NCI-H2227 treated with DMSO at 0.1 percent for 48 hours (cell line): Measurements from ENCODE around the gene LRRC4.

Source experiments
- DNase-seq: peaks from one replicate; lab custom pipeline; 2025; lab: John Stamatoyannopoulos, UW

The LRRC4 gene

GRCh38 chr7:128005117-128005516 lies 26.1 kb downstream of the LRRC4 start:
- no peak for DNase-seq

- DNase-seq: no peak
Measured at GRCh38 chr7:128004623-128005022, 26.6 kb downstream of the LRRC4 start.

- no peak for DNase-seq
Measured at GRCh38 chr7:128003787-128004186, 27.4 kb downstream of the LRRC4 start.

- DNase-seq: no peak
Measured at GRCh38 chr7:128003167-128003566, 28.1 kb downstream of the LRRC4 start.

GRCh38 chr7:128000854-128001265 lies 30.4 kb downstream of the LRRC4 start:
- DNase-seq: no peak

- no peak for DNase-seq
Measured at GRCh38 chr7:128000048-128000447, 31.2 kb downstream of the LRRC4 start.

GRCh38 chr7:127998671-127999070 lies 32.6 kb downstream of the LRRC4 start:
- DNase-seq: no peak

- DNase-seq: no peak
Measured at GRCh38 chr7:127997226-127997922, 33.9 kb downstream of the LRRC4 start.

- no peak for DNase-seq
Measured at GRCh38 chr7:127996253-127997071, 34.8 kb downstream of the LRRC4 start.

- DNase-seq: no peak
Measured at GRCh38 chr7:127995881-127996215, 35.4 kb downstream of the LRRC4 start.

- no peak for DNase-seq
Measured at GRCh38 chr7:127995156-127995880, 35.9 kb downstream of the LRRC4 start.

GRCh38 chr7:127993987-127994386 lies 37.2 kb downstream of the LRRC4 start:
- DNase-seq: no peak

- no peak for DNase-seq
Measured at GRCh38 chr7:127993317-127993716, 37.9 kb downstream of the LRRC4 start.

- no peak for DNase-seq
Measured at GRCh38 chr7:127988751-127989150, 42.5 kb downstream of the LRRC4 start.

GRCh38 chr7:127986581-127987521 lies 44.4 kb downstream of the LRRC4 start:
- no peak for DNase-seq

GRCh38 chr7:127983804-127984332 lies 47.4 kb downstream of the LRRC4 start:
- no peak for DNase-seq

- DNase-seq: no peak
Measured at GRCh38 chr7:127981965-127982364, 49.3 kb downstream of the LRRC4 start.

GRCh38 chr7:127980901-127981300 lies 50.3 kb downstream of the LRRC4 start:
- DNase-seq: no peak

GRCh38 chr7:127979728-127980126 lies 51.5 kb downstream of the LRRC4 start:
- DNase-seq: no peak

GRCh38 chr7:127979113-127979727 lies 52.0 kb downstream of the LRRC4 start:
- no peak for DNase-seq

GRCh38 chr7:127978421-127978820 lies 52.8 kb downstream of the LRRC4 start:
- no peak for DNase-seq
